Endothelial cell of umbilical vein (primary cell): ENCODE data around the gene KCNH1. TPM values are rescaled to one million over a fixed set of nuclear protein-coding genes. Genes with fewer than 3 reads are reported as not detected.

ENCODE experiments used
- BruUV-seq: library from RNA; stranded (reverse); fragments of 400-500 nt; replicated peaks from 2 replicates; lab custom pipeline; 2021; lab: Mats Ljungman, UMichigan
- CTCF ChIA-PET: fragments of 300-600, 350-600 bp; sonication (Branson Sonifier 250); formaldehyde crosslinking; loops from one replicate; lab custom pipeline; 2021; ENCODE audit warnings: antibody characterized with exemption, inconsistent platforms; lab: Charles Lee
- POLR2A ChIA-PET: fragments of 300-600, 350-600 bp; sonication (Branson Sonifier 250); formaldehyde crosslinking; loops from one replicate; lab custom pipeline; 2021; ENCODE audit warnings: antibody characterized with exemption, inconsistent platforms; lab: Charles Lee
- DNase-seq: peaks from one replicate; pipeline ENCODE4 v3.0.0-alpha.2; 2011; ENCODE audit warnings: low read depth, low spot score
- FAIRE-seq: peaks from 2 replicates; lab custom pipeline; 2011; peaks lifted over from hg19 to GRCh38; lab: Jason Lieb, UNC
- H2AFZ ChIP-seq: 2 replicates; pipeline ENCODE4 v1.6.0; 2012; ENCODE audit warnings: low read depth, low read length, control low read depth, inconsistent platforms
- H3K27ac ChIP-seq: 2 replicates; pipeline ENCODE4 v1.5.1; 2011; ENCODE audit warnings: low read depth, mild to moderate bottlenecking, control low read depth, low read length, moderate library complexity; ENCODE audit not compliant: insufficient read depth
- H3K27me3 ChIP-seq, 2 experiments: 2 replicates each; pipeline versions ENCODE4 v1.6.0 to v1.6.1; 2011; ENCODE audit warnings: low read length in 2 of 2, mixed read lengths in 1 of 2; ENCODE audit not compliant: control insufficient read depth in 2 of 2, insufficient read depth in 2 of 2
- H3K36me3 ChIP-seq, 2 experiments: 2 replicates in 1 of 2; 3 replicates in 1 of 2; pipeline ENCODE4 v1.5.1; 2011; ENCODE audit warnings: low read length in 2 of 2, mild to moderate bottlenecking in 1 of 2, moderate library complexity in 1 of 2; ENCODE audit not compliant: control insufficient read depth in 2 of 2, insufficient read depth in 2 of 2; ENCODE audit errors: extremely low read depth in 1 of 2
- H3K4me1 ChIP-seq: 3 replicates; pipeline ENCODE4 v1.5.1; 2011; ENCODE audit warnings: mild to moderate bottlenecking, low read length; ENCODE audit not compliant: control insufficient read depth, insufficient read depth; ENCODE audit errors: extremely low read depth
- H3K4me2 ChIP-seq: 2 replicates; pipeline ENCODE4 v1.6.1; 2011; ENCODE audit warnings: low read length, control low read depth, mixed read lengths; ENCODE audit not compliant: insufficient read depth
- H3K4me3 ChIP-seq, 3 experiments: fragments of 200-600 bp in 1 of 3; sonication (generic), shearing (Covaris generic) in 1 of 3; replicated peaks in 1 of 3; 2 replicates each; pipeline ENCODE4 v1.5.1; 2011 to 2016; ENCODE audit warnings: control low read depth in 3 of 3, low read length in 3 of 3, mild to moderate bottlenecking in 2 of 3, inconsistent platforms in 1 of 3, low read depth in 1 of 3, moderate library complexity in 1 of 3; ENCODE audit not compliant: insufficient read depth in 1 of 3
- H3K79me2 ChIP-seq: 2 replicates; pipeline ENCODE4 v1.6.0; 2012; ENCODE audit warnings: low read length, inconsistent platforms; ENCODE audit not compliant: control insufficient read depth, insufficient read depth
- H3K9ac ChIP-seq: replicated peaks from 2 replicates; pipeline ENCODE3; 2011; ENCODE audit warnings: low read length, control low read depth; ENCODE audit not compliant: insufficient read depth; ENCODE audit errors: extremely low read depth
- H3K9me1 ChIP-seq: replicated peaks from 3 replicates; pipeline ENCODE4 v1.6.0; 2011; ENCODE audit warnings: mild to moderate bottlenecking, low read length; ENCODE audit not compliant: control insufficient read depth, insufficient read depth; ENCODE audit errors: extremely low read depth
- H3K9me3 ChIP-seq: replicated peaks from 2 replicates; pipeline ENCODE4 v1.5.1; 2012; ENCODE audit warnings: low read length, inconsistent platforms; ENCODE audit not compliant: control insufficient read depth, insufficient read depth
- H4K20me1 ChIP-seq: replicated peaks from 2 replicates; pipeline ENCODE3; 2011; ENCODE audit warnings: mild to moderate bottlenecking, low read length; ENCODE audit not compliant: control insufficient read depth, insufficient read depth; ENCODE audit errors: extremely low read depth
- CTCF ChIP-seq, 2 donors: IDR thresholded peaks; 1 replicate in 1 of 2; 2 replicates in 1 of 2; pipeline ENCODE4 v1.5.1; 2011; ENCODE audit warnings: low read length in 2 of 2, mild to moderate bottlenecking in 2 of 2, moderate library complexity in 2 of 2, control low read depth in 1 of 2, inconsistent platforms in 1 of 2, low read depth in 1 of 2; ENCODE audit not compliant: insufficient read depth in 1 of 2; ENCODE audit errors: extremely low read depth in 1 of 2
- EZH2 ChIP-seq: IDR thresholded peaks from 2 replicates; pipeline ENCODE4 v1.6.1; 2012; ENCODE audit warnings: borderline replicate concordance, low read depth, mild to moderate bottlenecking, moderate library complexity, low read length, inconsistent platforms; ENCODE audit not compliant: severe bottlenecking
- FOS ChIP-seq: IDR thresholded peaks from 2 replicates; pipeline ENCODE4 v1.6.1; 2011; ENCODE audit warnings: mild to moderate bottlenecking, low read length, moderate library complexity, borderline replicate concordance; ENCODE audit not compliant: insufficient read depth
- GATA2 ChIP-seq: IDR thresholded peaks from 2 replicates; pipeline ENCODE4 v1.7.0; 2011; ENCODE audit warnings: low read depth, mild to moderate bottlenecking, moderate library complexity, mixed read lengths, low read length; ENCODE audit not compliant: insufficient read length, insufficient read depth
- JUN ChIP-seq: IDR thresholded peaks from 2 replicates; pipeline ENCODE4 v1.6.1; 2011; ENCODE audit warnings: borderline replicate concordance, low read depth; ENCODE audit not compliant: insufficient read length, insufficient read depth
- MAX ChIP-seq: IDR thresholded peaks from 2 replicates; pipeline ENCODE4 v1.6.1; 2011; ENCODE audit not compliant: insufficient read depth, insufficient read length
- MYC ChIP-seq: IDR thresholded peaks from one replicate; pipeline ENCODE4 v1.6.1; 2011; ENCODE audit warnings: mild to moderate bottlenecking, low read depth, low read length
- POLR2A ChIP-seq: IDR thresholded peaks from 2 replicates; pipeline ENCODE4 v1.6.1; 2012; ENCODE audit warnings: low read depth, mild to moderate bottlenecking, control low read depth, low read length
- POLR2AphosphoS5 ChIP-seq: IDR thresholded peaks from 2 replicates; pipeline ENCODE4 v1.6.1; 2012; ENCODE audit warnings: low read depth, mild to moderate bottlenecking, control low read depth, low read length, moderate library complexity; ENCODE audit not compliant: insufficient read depth
- dilution Hi-C: fragments of 300-500 bp; cut with MboI; formaldehyde crosslinking; loops from one replicate; pipeline ENCODE4 v1.15.0; 2019; ENCODE audit warnings: low sequenced_read_pairs; ENCODE audit not compliant: extremely low pct_ligation_motif_present
- intact Hi-C: fragments of 100-400 bp; cut with micrococcal nuclease; formaldehyde crosslinking; loops from one replicate; pipeline ENCODE4 v1.10.0; 2022
- polyA plus RNA-seq, 4 experiments: library from polyadenylated mRNA; depleted of rRNA in 3 of 4; stranded (reverse) in 3 of 4; unstranded in 1 of 4; fragments of >200 nt; gene quantifications; 2 replicates each; pipeline versions ENCODE4 v1.2.1 to v1.2.3, GENCODE V29; 2011 to 2012; ENCODE audit warnings: missing spikeins in 1 of 4
- total RNA-seq: library from RNA; stranded (reverse); gene quantifications from 2 replicates; pipeline ENCODE4 v1.2.3, GENCODE V29; 2021

Gene KCNH1
- total and polyA plus RNA-seq, 2 donors (not counting 3 experiments of a cell fraction or from before 2014, with no cell fraction given) = not detected

GRCh38 chr1:211158866-211159265, 24.9 kb upstream of the KCNH1 start:
- no peaks in the 10 kb centered on the region for H3K27me3 ChIP-seq
- no peak overlapping the region for H3K4me2 ChIP-seq
- no peaks in the 10 kb centered on the region for H3K36me3 ChIP-seq
- no peak for FAIRE-seq
- H3K9me1 ChIP-seq = no peaks in the 10 kb centered on the region
- no peak for DNase-seq
- no peaks in the 10 kb centered on the region for H4K20me1 ChIP-seq
- H2AFZ ChIP-seq = no peak overlapping the region
- no peak overlapping the region for H3K4me3 ChIP-seq
- POLR2A ChIA-PET = no interaction called here
- intact Hi-C loops (no loop called here), dilution Hi-C loops (no loop called here)
- no peaks in the 10 kb centered on the region for H3K4me1 ChIP-seq
- CTCF ChIA-PET = no interaction called here
- no peak overlapping the region for H3K9ac ChIP-seq
- no peak overlapping the region for H3K27ac ChIP-seq
- TF ChIP-seq GATA2 = no peak
- TF ChIP-seq POLR2AphosphoS5 = no peak
- no peak for TF ChIP-seq MYC
- TF ChIP-seq MAX = no peak
- TF ChIP-seq POLR2A = no peak
- no peak for TF ChIP-seq FOS
- TF ChIP-seq CTCF (IDR thresholded peaks at IDR 0.05; ENCODE audit: extremely low read depth in 1 of 2, insufficient read depth in 1 of 2, low read depth in 1 of 2, low read length in 2 of 2) = no peak
- TF ChIP-seq JUN = no peak
- TF ChIP-seq EZH2 = no peak
- BruUV-seq = no TSS peak
- H3K9me3 ChIP-seq = no peaks in the 10 kb centered on the region
- H3K79me2 ChIP-seq = no peaks in the 10 kb centered on the region
